T-helper 17 cell (primary cell): ENCODE data around the gene RPLP1. TPM values are rescaled to one million over a fixed set of nuclear protein-coding genes. Genes with fewer than 3 reads are reported as not detected.

Experiments used
- ATAC-seq: fragments of 150-1000 bp; cut with Tn5 transposase; 2 replicates; pipeline ENCODE4 v1.10.0; 2021; ENCODE audit warnings: mild to moderate bottlenecking, moderate library complexity
- DNase-seq, 3 donors: peaks; one replicate each; pipeline versions ENCODE4 v3.0.0 to v3.0.0-alpha.2; 2020 to 2021
- H3K9me3 ChIP-seq: one replicate; pipeline ENCODE4 v1.7.0; 2013; ENCODE audit warnings: low read length, mild to moderate bottlenecking; ENCODE audit not compliant: control insufficient read depth, poor library complexity, severe bottlenecking
- H3K27ac Mint-ChIP-seq: one replicate; pipeline ENCODE4 v1.8.0; 2022; ENCODE audit warnings: mild to moderate bottlenecking, moderate library complexity, mixed read lengths
- H3K27me3 Mint-ChIP-seq: one replicate; pipeline ENCODE4 v1.8.0; 2022; ENCODE audit warnings: mixed read lengths
- H3K36me3 Mint-ChIP-seq: one replicate; pipeline ENCODE4 v1.8.0; 2022; ENCODE audit warnings: low read depth, mixed read lengths
- H3K4me1 Mint-ChIP-seq: one replicate; pipeline ENCODE4 v1.8.0; 2022; ENCODE audit warnings: mild to moderate bottlenecking, mixed read lengths
- H3K4me3 Mint-ChIP-seq: one replicate; pipeline ENCODE4 v1.8.0; 2022; ENCODE audit warnings: mild to moderate bottlenecking, moderate library complexity, mixed read lengths
- total RNA-seq, 4 donors: library from RNA in 2 of 4; stranded (reverse) in 2 of 4; gene quantifications; one replicate each; pipeline ENCODE4 v1.2.3 and lab custom pipeline; 2022 to 2026

The RPLP1 gene
- total RNA-seq, 2 donors from 2014 or later = 2,488 to 2,685 TPM

DNA sequence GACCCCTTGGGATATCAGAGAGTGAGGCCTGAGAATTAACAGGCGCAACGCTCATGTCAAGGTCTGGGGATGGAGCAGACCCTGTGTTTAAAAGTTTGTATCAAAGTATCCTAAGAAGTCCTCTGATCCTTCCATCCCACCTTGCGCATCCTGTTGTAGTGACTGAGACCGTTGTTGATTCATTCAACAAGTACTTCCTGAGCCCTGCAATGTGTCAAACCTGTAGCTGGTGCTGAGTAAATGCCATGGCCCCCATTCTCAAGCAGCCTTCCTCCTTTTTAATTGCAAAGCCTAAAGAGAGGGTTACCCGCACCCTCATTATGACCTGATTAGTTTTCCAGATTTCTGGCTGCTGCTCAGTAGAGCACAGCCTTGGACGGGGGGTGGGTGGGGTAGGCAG, 46.4 kb downstream of the RPLP1 start:
- H3K36me3 Mint-ChIP-seq = no peaks in the 10 kb centered on the region
- peaks cover 4% of the 10 kb centered on the region for H3K27me3 Mint-ChIP-seq
- no peak overlapping the region for H3K4me3 Mint-ChIP-seq
- no peak for ATAC-seq
- no peak overlapping the region for H3K27ac Mint-ChIP-seq
- no peaks in the 10 kb centered on the region for H3K9me3 ChIP-seq
- no peak for DNase-seq
- no peaks in the 10 kb centered on the region for H3K4me1 Mint-ChIP-seq

DNA sequence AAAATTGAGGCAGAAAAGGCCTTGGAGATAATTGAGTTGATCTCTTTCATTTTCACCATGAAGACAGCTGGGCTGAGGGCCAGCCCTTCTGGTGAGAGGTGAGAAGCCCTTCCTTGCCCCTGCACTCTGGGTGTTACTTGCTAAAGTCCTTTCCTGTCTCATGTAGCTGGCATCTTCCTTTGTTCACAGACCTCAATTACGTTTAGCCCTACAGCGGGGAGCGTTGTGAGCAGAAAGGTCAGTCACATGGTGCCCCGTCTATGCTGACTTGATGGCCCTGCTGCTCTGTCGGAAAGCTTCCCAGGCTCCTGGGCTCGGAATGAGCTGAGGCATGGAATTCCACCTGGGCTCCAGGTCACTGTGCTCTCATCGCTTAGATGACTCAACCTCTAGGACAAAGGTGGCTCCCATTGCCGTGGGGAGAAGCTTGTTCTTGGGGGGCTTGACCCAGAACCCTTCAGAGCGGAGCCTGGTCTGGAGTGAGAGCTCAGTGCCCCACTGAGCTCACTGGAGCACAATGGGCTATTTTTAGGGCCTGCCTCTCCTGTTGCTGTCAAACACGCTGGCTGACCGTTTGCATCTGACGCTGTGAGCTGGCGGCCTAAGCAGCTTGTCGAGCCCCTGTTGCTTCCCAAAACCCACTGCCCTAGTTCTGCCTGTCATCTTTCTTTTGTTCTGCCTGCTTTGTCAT, 47.0 kb downstream of the RPLP1 start:
- Mint-ChIP-seq H3K27me3 (peaks cover 8% of the 10 kb centered on the region), H3K4me3 (no peak overlapping the region), H3K36me3 (no peaks in the 10 kb centered on the region), H3K27ac (no peak overlapping the region), H3K4me1 (no peaks in the 10 kb centered on the region)
- H3K9me3 ChIP-seq = no peaks in the 10 kb centered on the region
- no peak for DNase-seq
- ATAC-seq = no peak

- H3K27ac Mint-ChIP-seq = no peak overlapping the region
- no peak for DNase-seq
- H3K4me1 Mint-ChIP-seq = no peaks in the 10 kb centered on the region
- no peaks in the 10 kb centered on the region for H3K36me3 Mint-ChIP-seq
- H3K9me3 ChIP-seq = no peaks in the 10 kb centered on the region
- peaks cover 12% of the 10 kb centered on the region for H3K27me3 Mint-ChIP-seq
- ATAC-seq = no peak
- H3K4me3 Mint-ChIP-seq = no peak overlapping the region
Observed at GRCh38 chr15:69500339-69500738, 47.7 kb downstream of the RPLP1 start.

- H3K4me1 Mint-ChIP-seq = no peaks in the 10 kb centered on the region
- no peak for ATAC-seq
Observed at GRCh38 chr15:69501456-69501855, 48.8 kb downstream of the RPLP1 start.

DNA sequence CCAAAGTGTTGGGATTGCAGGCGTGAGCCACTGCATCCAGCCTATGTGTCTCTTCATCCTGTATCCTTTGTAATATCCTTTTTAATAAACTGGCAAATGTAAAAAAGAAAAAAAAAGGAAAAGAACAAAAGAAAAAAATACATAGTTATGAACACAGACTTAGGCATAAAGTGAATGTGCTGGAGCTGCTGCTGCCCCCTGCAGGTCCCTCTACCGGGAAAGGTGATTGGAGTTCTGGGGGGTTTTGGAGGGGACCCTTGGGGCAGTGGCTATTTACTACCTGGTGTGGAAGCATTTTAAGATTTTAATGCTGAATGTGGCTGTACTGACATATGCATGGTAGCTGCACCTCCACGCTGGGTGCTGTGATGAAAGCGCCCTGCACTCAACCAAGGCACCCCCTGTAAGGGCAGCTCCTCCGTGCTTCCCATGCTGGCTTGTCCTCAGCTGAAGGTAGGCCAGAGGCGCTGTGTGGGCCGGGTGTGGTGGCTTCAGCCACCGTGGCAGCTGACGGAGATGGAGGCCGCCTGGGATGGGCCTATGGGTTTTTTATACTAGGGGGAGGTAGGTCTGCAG, 49.9 kb downstream of the RPLP1 start:
- DNase-seq (no peak), ATAC-seq (no peak)
- no peaks in the 10 kb centered on the region for H3K36me3 Mint-ChIP-seq
- H3K9me3 ChIP-seq = no peaks in the 10 kb centered on the region
- H3K27ac Mint-ChIP-seq = no peak overlapping the region
- no peaks in the 10 kb centered on the region for H3K4me1 Mint-ChIP-seq
- H3K27me3 Mint-ChIP-seq = peaks cover 9% of the 10 kb centered on the region
- no peak overlapping the region for H3K4me3 Mint-ChIP-seq

More at GRCh38 chr15:69501456-69501855, 48.8 kb downstream of the RPLP1 start:
- Mint-ChIP-seq H3K27me3 (peaks cover 11% of the 10 kb centered on the region), H3K27ac (no peak overlapping the region), H3K4me3 (no peak overlapping the region), H3K36me3 (no peaks in the 10 kb centered on the region)
- no peaks in the 10 kb centered on the region for H3K9me3 ChIP-seq
- DNase-seq = no peak

DNA sequence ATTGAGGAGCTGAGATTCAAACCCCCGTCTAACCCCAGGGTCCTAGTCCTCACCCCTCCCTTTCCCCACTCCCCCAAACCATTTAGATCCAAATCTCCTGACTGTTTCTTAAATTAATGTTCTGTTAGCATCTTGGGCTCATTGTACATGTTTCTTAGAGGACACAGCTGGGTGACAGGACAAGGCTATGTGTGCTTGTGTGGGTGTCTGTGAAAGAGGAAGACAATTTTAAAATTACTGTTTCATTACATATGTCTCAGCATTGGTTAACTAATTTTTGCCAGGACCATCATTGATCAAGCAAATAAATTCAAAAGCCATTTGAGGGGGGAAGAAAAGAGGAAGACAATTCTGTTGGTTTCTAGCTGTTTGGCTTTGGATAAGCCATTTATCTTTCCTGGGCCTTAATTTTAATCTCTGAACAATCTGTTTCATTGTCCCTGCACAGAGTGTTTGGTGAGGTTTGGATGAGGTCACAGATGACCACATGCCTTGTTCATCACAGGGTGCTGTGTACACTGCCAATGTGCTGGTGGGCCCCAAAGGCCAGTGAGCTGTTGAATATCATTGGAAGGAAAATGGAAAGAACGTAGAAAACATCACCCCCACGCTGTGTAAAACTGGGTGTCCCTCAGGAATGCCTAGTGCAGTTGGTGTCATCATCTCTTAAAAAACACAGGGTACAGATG, 51.9 kb downstream of the RPLP1 start:
- H3K9me3 ChIP-seq = no peaks in the 10 kb centered on the region
- Mint-ChIP-seq H3K4me3 (no peak overlapping the region), H3K4me1 (no peaks in the 10 kb centered on the region), H3K36me3 (no peaks in the 10 kb centered on the region), H3K27me3 (peaks cover 21% of the 10 kb centered on the region), H3K27ac (no peak overlapping the region)
- no peak for ATAC-seq
- no peak for DNase-seq

Other genes with a start within 250 kb of the RPLP1 start
- gene PAQR5, start 153.9 kb upstream of the RPLP1 start, total RNA-seq = not detected
- gene KIF23, start 38.5 kb upstream of the RPLP1 start, total RNA-seq = 1 to 10 TPM; 1.6 to 4.3 TPM